Tibial nerve (tissue), 4 donors: ENCODE data around the gene SFXN4.

Experiments
- CTCF ChIP-seq, 5 experiments: fragments of 200-600 bp in 3 of 5; fragments of 450-650 bp in 2 of 5; sonication (generic) in 3 of 5; IDR thresholded peaks; one replicate each; pipeline ENCODE4 v1.5.1; 2016 to 2019; ENCODE audit warnings: antibody characterized with exemption in 5 of 5, mild to moderate bottlenecking in 3 of 5, moderate library complexity in 2 of 5
- EP300 ChIP-seq, 2 donors: sonication (generic); formaldehyde crosslinking; IDR thresholded peaks; one replicate each; pipeline ENCODE4 v1.6.1; 2017; ENCODE audit warnings: antibody characterized with exemption in 2 of 2, mild to moderate bottlenecking in 1 of 2
- POLR2A ChIP-seq, 2 donors: fragments of 450-650 bp; IDR thresholded peaks; one replicate each; pipeline ENCODE4 v1.6.1; 2017; ENCODE audit warnings: antibody characterized with exemption in 2 of 2, mild to moderate bottlenecking in 2 of 2, moderate library complexity in 2 of 2

- TF ChIP-seq CTCF (IDR thresholded peaks at IDR 0.05): no peak
- TF ChIP-seq EP300 (IDR thresholded peaks at IDR 0.05): no peak
- no peak for TF ChIP-seq POLR2A (IDR thresholded peaks at IDR 0.05)
Observed at GRCh38 chr10:119149157-119149556, 16.4 kb downstream of the SFXN4 start.
